COR-L47 (cell line): ENCODE data around the gene FAM3B.

Source experiments
- DNase-seq: peaks from one replicate; lab custom pipeline; 2025; lab: John Stamatoyannopoulos, UW

Gene FAM3B

GRCh38 chr21:41319273-41319672 is 2.7 kb downstream of the FAM3B start:
- DNase-seq = no peak

GRCh38 chr21:41321211-41321907 is 4.8 kb downstream of the FAM3B start:
- peak; percentile 29 for DNase-seq

- DNase-seq = no peak
Measured at GRCh38 chr21:41321908-41322495, 5.4 kb downstream of the FAM3B start.

- no peak for DNase-seq
Measured at GRCh38 chr21:41322496-41323382, 6.1 kb downstream of the FAM3B start.

- DNase-seq = no peak
Measured at GRCh38 chr21:41325138-41325912, 8.7 kb downstream of the FAM3B start.

GRCh38 chr21:41326414-41327080 is 9.9 kb downstream of the FAM3B start:
- DNase-seq = no peak

GRCh38 chr21:41327753-41328152 is 11.2 kb downstream of the FAM3B start:
- DNase-seq = no peak

GRCh38 chr21:41328660-41329607 is 12.3 kb downstream of the FAM3B start:
- no peak for DNase-seq

GRCh38 chr21:41333752-41334151 is 17.2 kb downstream of the FAM3B start:
- no peak for DNase-seq

GRCh38 chr21:41337515-41337914 is 20.9 kb downstream of the FAM3B start:
- DNase-seq = no peak

- no peak for DNase-seq
Measured at GRCh38 chr21:41338455-41338854, 21.9 kb downstream of the FAM3B start.

- DNase-seq = no peak
Measured at GRCh38 chr21:41342035-41342434, 25.4 kb downstream of the FAM3B start.

- DNase-seq = no peak
Measured at GRCh38 chr21:41344146-41344545, 27.5 kb downstream of the FAM3B start.

GRCh38 chr21:41345356-41345755 is 28.8 kb downstream of the FAM3B start:
- no peak for DNase-seq

- no peak for DNase-seq
Measured at GRCh38 chr21:41345934-41346685, 29.5 kb downstream of the FAM3B start.

- DNase-seq = no peak
Measured at GRCh38 chr21:41346758-41347157, 30.2 kb downstream of the FAM3B start.

- no peak for DNase-seq
Measured at GRCh38 chr21:41348434-41348833, 31.8 kb downstream of the FAM3B start.

GRCh38 chr21:41349126-41349525 is 32.5 kb downstream of the FAM3B start:
- DNase-seq = no peak

- DNase-seq = no peak
Measured at GRCh38 chr21:41349619-41350390, 33.2 kb downstream of the FAM3B start.
